HepG2 (cell line): ENCODE results near the gene CNGA2. TPM values are rescaled to one million over a fixed set of nuclear protein-coding genes. Genes with fewer than 3 reads are reported as not detected.

Experiments used
- ATAC-seq: fragments of 200-7000 bp; cut with Tn5 transposase; 3 replicates; pipeline ENCODE4 v1.9.1; 2020; ENCODE audit warnings: mild to moderate bottlenecking, moderate library complexity
- BruUV-seq: library from RNA; stranded (reverse); fragments of 400-500 nt; replicated peaks from 2 replicates; lab custom pipeline; 2021; lab: Mats Ljungman, UMichigan
- CTCF ChIA-PET: fragments of 300-600 bp; formaldehyde crosslinking; extraction: SDS; loops from one replicate; lab custom pipeline; 2021; ENCODE audit warnings: low total read pairs, inconsistent platforms, low intra/inter-chr PET ratio; lab: Yijun Ruan, JAX
- POLR2A ChIA-PET: fragments of 350-600 bp; sonication (Branson Sonifier 250); formaldehyde crosslinking; loops from one replicate; lab custom pipeline; 2020; ENCODE audit warnings: antibody characterized with exemption, inconsistent platforms; lab: Yijun Ruan, JAX
- DNase-seq: peaks from one replicate; pipeline ENCODE4 v3.0.0-alpha.2; 2015; ENCODE audit warnings: low spot score
- FAIRE-seq: peaks from 3 replicates; lab custom pipeline; 2011; peaks lifted over from hg19 to GRCh38; lab: Jason Lieb, UNC
- H2AFZ ChIP-seq: one replicate; pipeline ENCODE4 v1.6.1; 2011; ENCODE audit warnings: low read length, inconsistent platforms
- H3K27ac ChIP-seq: fragments of 300-600 bp; 3 replicates; pipeline ENCODE4 v1.8.0; 2011; ENCODE audit warnings: mixed run types, mild to moderate bottlenecking, mixed read lengths, low read length, inconsistent platforms; ENCODE audit not compliant: insufficient read depth; ENCODE audit errors: extremely low read length
- H3K27me3 ChIP-seq, 2 experiments: fragments of 200-600 bp in 1 of 2; 2 replicates in 1 of 2; 3 replicates in 1 of 2; pipeline versions ENCODE4 v1.6.0 to v1.8.0; 2011; ENCODE audit warnings: low read length in 2 of 2, mild to moderate bottlenecking in 2 of 2, moderate library complexity in 2 of 2, inconsistent platforms in 1 of 2; ENCODE audit not compliant: insufficient read depth in 2 of 2, control insufficient read depth in 1 of 2
- H3K36me3 ChIP-seq, 2 experiments: fragments of 200-600 bp in 1 of 2; replicated peaks in 1 of 2; 2 replicates in 1 of 2; 3 replicates in 1 of 2; pipeline versions ENCODE4 v1.5.1 to v1.8.0; 2011; ENCODE audit warnings: low read length in 2 of 2, inconsistent platforms in 1 of 2; ENCODE audit not compliant: insufficient read depth in 2 of 2, control insufficient read depth in 1 of 2
- H3K4me1 ChIP-seq: 2 replicates; pipeline ENCODE4 v1.5.1; 2012; ENCODE audit warnings: low read length, inconsistent platforms; ENCODE audit not compliant: insufficient read depth
- H3K4me2 ChIP-seq: 2 replicates; pipeline ENCODE4 v1.6.0; 2011; ENCODE audit warnings: low read depth, low read length, inconsistent platforms
- H3K4me3 ChIP-seq, 3 experiments: fragments of 200-600 bp in 1 of 3; sonication (generic), shearing (Covaris generic) in 1 of 3; replicated peaks in 1 of 3; 2 replicates each; pipeline ENCODE4 v1.5.1; 2011 to 2016; ENCODE audit warnings: low read length in 3 of 3, inconsistent platforms in 2 of 3, low read depth in 2 of 3, mild to moderate bottlenecking in 2 of 3, control low read depth in 1 of 3, mixed read lengths in 1 of 3; ENCODE audit not compliant: insufficient read depth in 1 of 3
- H3K79me2 ChIP-seq: one replicate; pipeline ENCODE4 v1.6.1; 2011; ENCODE audit warnings: low read length, inconsistent platforms; ENCODE audit not compliant: insufficient read depth
- H3K9ac ChIP-seq: 2 replicates; pipeline ENCODE4 v1.6.0; 2011; ENCODE audit warnings: mild to moderate bottlenecking, low read depth, low read length, inconsistent platforms; ENCODE audit not compliant: insufficient read depth
- H3K9me3 ChIP-seq: 2 replicates; pipeline ENCODE4 v1.5.1; 2012; ENCODE audit warnings: mild to moderate bottlenecking, low read length
- H4K20me1 ChIP-seq: 2 replicates; pipeline ENCODE4 v1.6.0; 2011; ENCODE audit warnings: inconsistent platforms, mild to moderate bottlenecking, low read length, moderate library complexity; ENCODE audit not compliant: insufficient read depth
- ATF4 ChIP-seq, 2 experiments: fragments of 450-650 bp in 1 of 2; sonication (generic) in 1 of 2; formaldehyde crosslinking; IDR thresholded peaks; 2 replicates each; pipeline versions ENCODE4 v1.5.0 to v1.8.0; 2020 to 2022; ENCODE audit warnings: mild to moderate bottlenecking in 1 of 2, missing genetic modification reagents in 1 of 2
- HHEX ChIP-seq: IDR thresholded peaks from 2 replicates; pipeline ENCODE4 v1.6.1; 2016; ENCODE audit warnings: control low read depth
- HOXA9 ChIP-seq: sonication (generic); formaldehyde crosslinking; IDR thresholded peaks from 2 replicates; pipeline ENCODE4 v1.8.1; 2022; ENCODE audit warnings: missing genetic modification reagents, mild to moderate bottlenecking, moderate library complexity, borderline replicate concordance
- KAT8 ChIP-seq: IDR thresholded peaks from 2 replicates; pipeline ENCODE4 v1.6.1; 2016; ENCODE audit warnings: missing genetic modification reagents, missing compliant biosample characterization
- NFE2 ChIP-seq: sonication (generic); formaldehyde crosslinking; IDR thresholded peaks from 2 replicates; pipeline ENCODE4 v1.4.0; 2020; ENCODE audit warnings: missing genetic modification reagents
- NFE2L1 ChIP-seq: sonication (generic); formaldehyde crosslinking; IDR thresholded peaks from 2 replicates; pipeline ENCODE4 v1.4.0; 2020; ENCODE audit warnings: missing genetic modification reagents, mild to moderate bottlenecking, borderline replicate concordance
- ZNF556 ChIP-seq: sonication (generic); formaldehyde crosslinking; IDR thresholded peaks from 2 replicates; pipeline ENCODE4 v1.4.0; 2020; ENCODE audit warnings: mild to moderate bottlenecking, missing genetic modification reagents, borderline replicate concordance
- WGBS: methylation state at CpG from one replicate; pipeline ENCODE4 v1.1.6; 2017; ENCODE audit warnings: low lambda C conversion rate; 5-methylcytosine and 5-hydroxymethylcytosine counted together
- in situ Hi-C: cut with HindIII; loops from 2 replicates; pipeline ENCODE4 v1.10.0; 2017; ENCODE audit warnings: low pct_unique_long_range_greater_than_20kb; ENCODE audit not compliant: extremely low pct_ligation_motif_present
- intact Hi-C: fragments of 100-400 bp; cut with micrococcal nuclease; formaldehyde crosslinking; loops from one replicate; pipeline ENCODE4 v1.10.0; 2022; ENCODE audit not compliant: unreplicated experiment
- polyA plus RNA-seq, 8 experiments: library from polyadenylated mRNA; depleted of rRNA in 3 of 8; stranded (reverse) in 7 of 8; unstranded in 1 of 8; fragments of >200 nt; fragmentation: Illumina TruSeq in 4 of 8; extraction: Trizol in 4 of 8; gene quantifications; 2 replicates each; pipeline versions ENCODE4 v1.2.1 to v1.2.3, GENCODE V29; 2011 to 2016; ENCODE audit warnings: low read depth in 4 of 8, missing spikeins in 1 of 8, mixed read lengths in 1 of 8; ENCODE audit not compliant: insufficient read depth in 1 of 8
- total RNA-seq, 5 experiments: library from RNA; depleted of rRNA; stranded (reverse); fragments of >200 nt; fragmentation: Illumina TruSeq; extraction: Trizol; gene quantifications; 2 replicates each; pipeline ENCODE4 v1.2.3, GENCODE V29; 2016; ENCODE audit warnings: low read depth in 1 of 5
- TF ChIP-seq, protein P1 (sequence below), 2 experiments: sonication (generic) in 1 of 2; formaldehyde crosslinking in 1 of 2; IDR thresholded peaks; 2 replicates each; pipeline versions ENCODE4 v1.4.0 to v1.6.1; 2016 to 2020; ENCODE audit warnings: borderline replicate concordance in 1 of 2, low read depth in 1 of 2, mild to moderate bottlenecking in 1 of 2, missing genetic modification reagents in 1 of 2
- TF ChIP-seq, protein P2 (sequence below): sonication (generic); formaldehyde crosslinking; IDR thresholded peaks from 2 replicates; pipeline ENCODE4 v1.4.0; 2020; ENCODE audit warnings: missing genetic modification reagents

CNGA2 gene
- total and polyA plus RNA-seq, 2 of the 13 experiments (the other 11 are each of a cell fraction or from before 2014, with no cell fraction given): not detected

- ChIA-PET CTCF (no interaction called here), POLR2A (no interaction called here)
- Histone ChIP-seq H3K36me3 (no peaks in the 10 kb centered on the region), H3K27ac (no peak overlapping the region), H3K4me1 (no peaks in the 10 kb centered on the region), H3K9ac (no peak overlapping the region), H3K4me3 (no peak overlapping the region), H2AFZ (no peak overlapping the region), H4K20me1 (no peaks in the 10 kb centered on the region), H3K27me3 (no peaks in the 10 kb centered on the region), H3K9me3 (no peaks in the 10 kb centered on the region), H3K4me2 (no peak overlapping the region), H3K79me2 (no peaks in the 10 kb centered on the region)
- TF ChIP-seq, protein P1, sequence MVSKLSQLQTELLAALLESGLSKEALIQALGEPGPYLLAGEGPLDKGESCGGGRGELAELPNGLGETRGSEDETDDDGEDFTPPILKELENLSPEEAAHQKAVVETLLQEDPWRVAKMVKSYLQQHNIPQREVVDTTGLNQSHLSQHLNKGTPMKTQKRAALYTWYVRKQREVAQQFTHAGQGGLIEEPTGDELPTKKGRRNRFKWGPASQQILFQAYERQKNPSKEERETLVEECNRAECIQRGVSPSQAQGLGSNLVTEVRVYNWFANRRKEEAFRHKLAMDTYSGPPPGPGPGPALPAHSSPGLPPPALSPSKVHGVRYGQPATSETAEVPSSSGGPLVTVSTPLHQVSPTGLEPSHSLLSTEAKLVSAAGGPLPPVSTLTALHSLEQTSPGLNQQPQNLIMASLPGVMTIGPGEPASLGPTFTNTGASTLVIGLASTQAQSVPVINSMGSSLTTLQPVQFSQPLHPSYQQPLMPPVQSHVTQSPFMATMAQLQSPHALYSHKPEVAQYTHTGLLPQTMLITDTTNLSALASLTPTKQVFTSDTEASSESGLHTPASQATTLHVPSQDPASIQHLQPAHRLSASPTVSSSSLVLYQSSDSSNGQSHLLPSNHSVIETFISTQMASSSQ (IDR thresholded peaks at IDR 0.05; ENCODE audit: low read depth): no peak
- TF ChIP-seq, protein P1 (CRISPR knock-in tag; IDR thresholded peaks at IDR 0.05; ENCODE audit: borderline replicate concordance): no peak
- no peak for TF ChIP-seq NFE2L1 (CRISPR knock-in tag)
- no peak for TF ChIP-seq HHEX (CRISPR knock-in tag)
- no peak for TF ChIP-seq KAT8 (CRISPR knock-in tag)
- TF ChIP-seq HOXA9 (CRISPR knock-in tag): no peak
- TF ChIP-seq NFE2 (CRISPR knock-in tag): no peak
- no peak for TF ChIP-seq ATF4 (CRISPR knock-in tag; IDR thresholded peaks at IDR 0.05)
- no peak for TF ChIP-seq ZNF556 (CRISPR knock-in tag)
- TF ChIP-seq, protein P2, sequence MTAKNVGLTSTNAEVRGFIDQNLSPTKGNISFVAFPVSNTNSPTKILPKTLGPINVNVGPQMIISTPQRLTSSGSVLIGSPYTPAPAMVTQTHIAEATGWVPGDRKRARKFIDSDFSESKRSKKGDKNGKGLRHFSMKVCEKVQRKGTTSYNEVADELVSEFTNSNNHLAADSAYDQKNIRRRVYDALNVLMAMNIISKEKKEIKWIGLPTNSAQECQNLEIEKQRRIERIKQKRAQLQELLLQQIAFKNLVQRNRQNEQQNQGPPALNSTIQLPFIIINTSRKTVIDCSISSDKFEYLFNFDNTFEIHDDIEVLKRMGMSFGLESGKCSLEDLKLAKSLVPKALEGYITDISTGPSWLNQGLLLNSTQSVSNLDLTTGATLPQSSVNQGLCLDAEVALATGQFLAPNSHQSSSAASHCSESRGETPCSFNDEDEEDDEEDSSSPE (CRISPR knock-in tag): no peak
- no TSS peak for BruUV-seq
- FAIRE-seq (no peak), DNase-seq (no peak), ATAC-seq (no peak)
- in situ Hi-C loops: loop anchor here (25.0 kb wide), 1 partner anchor 1088 kb away; no protein-coding TSS in a partner anchor
- 0% methylated on average over 1 of the region's 7 CpGs for WGBS
- intact Hi-C loops: no loop called here
Observed at GRCh38 chrX:151724563-151725337, 9.8 kb upstream of the CNGA2 start.
